ENCODE results near the gene VOPP1. TPM values are rescaled to one million over a fixed set of nuclear protein-coding genes. Genes with fewer than 3 reads are reported as not detected.

VOPP1 gene
- total and polyA plus RNA-seq, 2 of the 13 experiments (the other 11 are each of a cell fraction or from before 2014, with no cell fraction given), result 21.8 to 55.3 TPM

DNA sequence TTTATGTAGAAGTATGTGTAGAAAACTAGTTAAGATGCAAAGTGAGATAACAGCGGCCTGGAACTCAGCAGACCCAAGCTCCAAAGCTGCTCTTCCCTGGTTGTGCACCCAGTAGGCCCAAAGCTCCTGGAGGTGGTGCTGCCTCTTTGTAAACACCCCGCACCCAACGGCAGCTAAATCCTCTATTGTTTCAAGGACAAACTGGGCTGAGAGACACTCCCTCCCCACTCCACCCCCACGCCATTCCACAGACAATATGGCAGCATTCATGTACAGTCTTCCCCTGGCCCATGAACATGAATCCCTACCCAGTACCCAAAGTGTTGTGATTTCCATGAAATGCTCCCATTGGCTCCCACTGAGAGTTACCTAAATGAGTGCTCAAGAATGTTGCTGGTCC lies 73.5 kb downstream of the VOPP1 start (continued):
- TF ChIP-seq, protein P1, sequence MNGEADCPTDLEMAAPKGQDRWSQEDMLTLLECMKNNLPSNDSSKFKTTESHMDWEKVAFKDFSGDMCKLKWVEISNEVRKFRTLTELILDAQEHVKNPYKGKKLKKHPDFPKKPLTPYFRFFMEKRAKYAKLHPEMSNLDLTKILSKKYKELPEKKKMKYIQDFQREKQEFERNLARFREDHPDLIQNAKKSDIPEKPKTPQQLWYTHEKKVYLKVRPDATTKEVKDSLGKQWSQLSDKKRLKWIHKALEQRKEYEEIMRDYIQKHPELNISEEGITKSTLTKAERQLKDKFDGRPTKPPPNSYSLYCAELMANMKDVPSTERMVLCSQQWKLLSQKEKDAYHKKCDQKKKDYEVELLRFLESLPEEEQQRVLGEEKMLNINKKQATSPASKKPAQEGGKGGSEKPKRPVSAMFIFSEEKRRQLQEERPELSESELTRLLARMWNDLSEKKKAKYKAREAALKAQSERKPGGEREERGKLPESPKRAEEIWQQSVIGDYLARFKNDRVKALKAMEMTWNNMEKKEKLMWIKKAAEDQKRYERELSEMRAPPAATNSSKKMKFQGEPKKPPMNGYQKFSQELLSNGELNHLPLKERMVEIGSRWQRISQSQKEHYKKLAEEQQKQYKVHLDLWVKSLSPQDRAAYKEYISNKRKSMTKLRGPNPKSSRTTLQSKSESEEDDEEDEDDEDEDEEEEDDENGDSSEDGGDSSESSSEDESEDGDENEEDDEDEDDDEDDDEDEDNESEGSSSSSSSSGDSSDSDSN (CRISPR knock-in tag; IDR thresholded peaks at IDR 0.05), result no peak
- no peak for TF ChIP-seq KLF15 (CRISPR knock-in tag; IDR thresholded peaks at IDR 0.05; ENCODE audit: borderline replicate concordance)
- TF ChIP-seq, protein P2, sequence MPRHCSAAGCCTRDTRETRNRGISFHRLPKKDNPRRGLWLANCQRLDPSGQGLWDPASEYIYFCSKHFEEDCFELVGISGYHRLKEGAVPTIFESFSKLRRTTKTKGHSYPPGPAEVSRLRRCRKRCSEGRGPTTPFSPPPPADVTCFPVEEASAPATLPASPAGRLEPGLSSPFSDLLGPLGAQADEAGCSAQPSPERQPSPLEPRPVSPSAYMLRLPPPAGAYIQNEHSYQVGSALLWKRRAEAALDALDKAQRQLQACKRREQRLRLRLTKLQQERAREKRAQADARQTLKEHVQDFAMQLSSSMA (CRISPR knock-in tag; IDR thresholded peaks at IDR 0.05), result no peak

DNA sequence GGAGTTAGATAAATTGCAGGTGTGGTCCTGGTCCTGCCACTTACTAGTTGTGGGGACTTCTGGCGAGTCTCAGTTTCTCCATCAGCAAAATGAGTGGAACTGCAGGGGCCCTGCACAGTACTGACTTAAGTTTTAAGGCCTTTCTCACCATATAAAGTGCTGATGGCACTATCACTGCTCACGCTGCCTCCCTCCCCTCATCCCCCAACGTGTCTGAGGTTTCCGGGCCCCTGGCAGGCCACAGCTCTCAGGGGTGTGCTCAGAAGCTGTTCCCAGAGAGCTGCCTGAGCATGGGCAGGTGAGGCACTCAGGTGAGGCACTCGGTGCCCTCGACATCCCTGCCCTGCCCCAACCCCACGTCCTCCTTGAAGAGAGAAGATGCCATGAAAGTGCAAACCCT lies 74.2 kb downstream of the VOPP1 start:
- DNase-seq (ENCODE audit: low spot score) (no peak), ATAC-seq (no peak), FAIRE-seq (no peak)
- Histone ChIP-seq H3K4me1 (ENCODE audit: insufficient read depth, low read length) (no peaks in the 10 kb centered on the region), H3K79me2 (ENCODE audit: insufficient read depth, low read length) (no peaks in the 10 kb centered on the region), H2AFZ (ENCODE audit: low read length) (no peak overlapping the region), H3K27me3 (ENCODE audit: control insufficient read depth in 1 of 2, insufficient read depth in 2 of 2, low read length in 2 of 2) (no peaks in the 10 kb centered on the region), H3K4me3 (replicated peaks in 1 of 3; ENCODE audit: insufficient read depth in 1 of 3, low read depth in 2 of 3, low read length in 3 of 3) (no peak overlapping the region), H3K9me3 (ENCODE audit: low read length) (no peaks in the 10 kb centered on the region), H4K20me1 (ENCODE audit: insufficient read depth, low read length) (no peaks in the 10 kb centered on the region), H3K36me3 (replicated peaks in 1 of 2; ENCODE audit: control insufficient read depth in 1 of 2, insufficient read depth in 2 of 2, low read length in 2 of 2) (peaks cover 3 to 15% of the 10 kb centered on the region in 2 experiments; a peak in 4 of 5 replicates), H3K27ac (ENCODE audit: extremely low read length, insufficient read depth, low read length) (no peak overlapping the region), H3K9ac (ENCODE audit: insufficient read depth, low read depth, low read length) (no peak overlapping the region), H3K4me2 (ENCODE audit: low read depth, low read length) (no peak overlapping the region)
- no TSS peak for BruUV-seq (replicated peaks)
- in situ Hi-C loops (cut with HindIII; ENCODE audit: extremely low pct_ligation_motif_present, low pct_unique_long_range_greater_than_20kb), result no loop called here
- WGBS (ENCODE audit: low lambda C conversion rate), result 96% methylated on average over 7 of the region's 7 CpGs
- ChIA-PET POLR2A (no interaction called here), CTCF (ENCODE audit: low intra/inter-chr PET ratio, low total read pairs) (no interaction called here)
- intact Hi-C loops (cut with micrococcal nuclease; ENCODE audit: unreplicated experiment), result no loop called here
- no peak for TF ChIP-seq HMG20A (CRISPR knock-in tag; IDR thresholded peaks at IDR 0.05; ENCODE audit: borderline replicate concordance)
- TF ChIP-seq, protein P3, sequence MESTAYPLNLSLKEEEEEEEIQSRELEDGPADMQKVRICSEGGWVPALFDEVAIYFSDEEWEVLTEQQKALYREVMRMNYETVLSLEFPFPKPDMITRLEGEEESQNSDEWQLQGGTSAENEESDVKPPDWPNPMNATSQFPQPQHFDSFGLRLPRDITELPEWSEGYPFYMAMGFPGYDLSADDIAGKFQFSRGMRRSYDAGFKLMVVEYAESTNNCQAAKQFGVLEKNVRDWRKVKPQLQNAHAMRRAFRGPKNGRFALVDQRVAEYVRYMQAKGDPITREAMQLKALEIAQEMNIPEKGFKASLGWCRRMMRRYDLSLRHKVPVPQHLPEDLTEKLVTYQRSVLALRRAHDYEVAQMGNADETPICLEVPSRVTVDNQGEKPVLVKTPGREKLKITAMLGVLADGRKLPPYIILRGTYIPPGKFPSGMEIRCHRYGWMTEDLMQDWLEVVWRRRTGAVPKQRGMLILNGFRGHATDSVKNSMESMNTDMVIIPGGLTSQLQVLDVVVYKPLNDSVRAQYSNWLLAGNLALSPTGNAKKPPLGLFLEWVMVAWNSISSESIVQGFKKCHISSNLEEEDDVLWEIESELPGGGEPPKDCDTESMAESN (CRISPR knock-in tag; conservative IDR thresholded peaks at IDR 0.05), result no peak
- TF ChIP-seq TCF12 (IDR thresholded peaks at IDR 0.05), result no peak
- no peak for TF ChIP-seq TCF12 (CRISPR knock-in tag; IDR thresholded peaks at IDR 0.05)
- no peak for TF ChIP-seq ZNF33B (CRISPR knock-in tag; IDR thresholded peaks at IDR 0.05)
- no peak for TF ChIP-seq ZFP1 (CRISPR knock-in tag; IDR thresholded peaks at IDR 0.05)
- no peak for TF ChIP-seq ZNF564 (CRISPR knock-in tag; IDR thresholded peaks at IDR 0.05)
- no peak for TF ChIP-seq SMC3 (IDR thresholded peaks at IDR 0.05; ENCODE audit: low read length)
- TF ChIP-seq ZNF703 (CRISPR knock-in tag; IDR thresholded peaks at IDR 0.05; ENCODE audit: borderline replicate concordance), result no peak
- TF ChIP-seq ZNF891 (CRISPR knock-in tag; IDR thresholded peaks at IDR 0.05), result no peak
- no peak for TF ChIP-seq GABPB1 (CRISPR knock-in tag; IDR thresholded peaks at IDR 0.05)
- no peak for TF ChIP-seq NPAS2 (CRISPR knock-in tag; IDR thresholded peaks at IDR 0.05; ENCODE audit: borderline replicate concordance)
- TF ChIP-seq SP4 (CRISPR knock-in tag; IDR thresholded peaks at IDR 0.05), result no peak
- TF ChIP-seq, protein P4, sequence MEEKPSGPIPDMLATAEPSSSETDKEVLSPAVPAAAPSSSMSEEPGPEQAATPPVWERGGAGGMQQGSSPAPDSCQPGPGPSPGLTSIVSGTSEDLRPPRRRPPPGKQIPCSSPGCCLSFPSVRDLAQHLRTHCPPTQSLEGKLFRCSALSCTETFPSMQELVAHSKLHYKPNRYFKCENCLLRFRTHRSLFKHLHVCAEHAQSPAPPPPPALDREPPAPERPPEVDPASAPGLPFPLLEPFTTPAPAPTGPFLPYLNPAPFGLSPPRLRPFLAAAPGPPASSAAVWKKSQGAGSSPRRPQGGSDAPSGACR (CRISPR knock-in tag; IDR thresholded peaks at IDR 0.05), result no peak
- TF ChIP-seq RBFOX2 (IDR thresholded peaks at IDR 0.05; ENCODE audit: low read depth, low read length), result no peak
- no peak for TF ChIP-seq HNRNPLL (IDR thresholded peaks at IDR 0.05; ENCODE audit: low read depth, low read length, poor library complexity, severe bottlenecking)
- TF ChIP-seq ZNF747 (CRISPR knock-in tag; IDR thresholded peaks at IDR 0.05; ENCODE audit: borderline replicate concordance), result no peak
- no peak for TF ChIP-seq ZNF567 (CRISPR knock-in tag; IDR thresholded peaks at IDR 0.05; ENCODE audit: borderline replicate concordance)

All from HepG2 (cell line).